SK-N-DZ (cell line): ENCODE results near the gene SLC44A4.
"Not testable (repeated sequence)": the region's sequence is repeated elsewhere in the genome, so short reads cannot be mapped to it uniquely, and the experiment has no call there.

Experiments
- DNase-seq: peaks from one replicate; pipeline ENCODE4 v3.0.0-alpha.2; 2015; ENCODE audit warnings: low spot score

The SLC44A4 gene

GRCh38 chr6:31859923-31860322 is 18.9 kb downstream of the SLC44A4 start:
- no peak for DNase-seq

- DNase-seq = no peak
These were observed 20.1 kb downstream of the SLC44A4 start for GRCh38 chr6:31858707-31859106.

- DNase-seq = not testable (repeated sequence)
These were observed 21.0 kb downstream of the SLC44A4 start for GRCh38 chr6:31857774-31858173.

GRCh38 chr6:31851980-31852718 is 26.6 kb downstream of the SLC44A4 start:
- not testable (repeated sequence) for DNase-seq

- DNase-seq = no peak
These were observed 27.3 kb downstream of the SLC44A4 start for GRCh38 chr6:31851485-31851832.

GRCh38 chr6:31850765-31851484 is 27.9 kb downstream of the SLC44A4 start:
- DNase-seq = no peak

- no peak for DNase-seq
These were observed 31.4 kb downstream of the SLC44A4 start for GRCh38 chr6:31847276-31847978.

- no peak for DNase-seq
These were observed 34.3 kb downstream of the SLC44A4 start for GRCh38 chr6:31844507-31844906.

GRCh38 chr6:31842053-31842452 is 36.7 kb downstream of the SLC44A4 start:
- no peak for DNase-seq

GRCh38 chr6:31839779-31840126 is 39.0 kb downstream of the SLC44A4 start:
- not testable (repeated sequence) for DNase-seq

GRCh38 chr6:31838968-31839367 is 39.8 kb downstream of the SLC44A4 start:
- no peak for DNase-seq

- not testable (repeated sequence) for DNase-seq
These were observed 40.7 kb downstream of the SLC44A4 start for GRCh38 chr6:31838114-31838553.

- DNase-seq = no peak
These were observed 41.3 kb downstream of the SLC44A4 start for GRCh38 chr6:31837369-31838113.

- DNase-seq = no peak
These were observed 42.1 kb downstream of the SLC44A4 start for GRCh38 chr6:31836474-31837368.

- DNase-seq = no peak
These were observed 42.7 kb downstream of the SLC44A4 start for GRCh38 chr6:31836047-31836473.

GRCh38 chr6:31834367-31835250 is 44.2 kb downstream of the SLC44A4 start:
- DNase-seq = peak; percentile 92

- DNase-seq = no peak
These were observed 47.2 kb downstream of the SLC44A4 start for GRCh38 chr6:31831350-31832215.

- no peak for DNase-seq
These were observed 47.9 kb downstream of the SLC44A4 start for GRCh38 chr6:31830886-31831335.
